ENCODE results near the gene AK9.

DNA sequence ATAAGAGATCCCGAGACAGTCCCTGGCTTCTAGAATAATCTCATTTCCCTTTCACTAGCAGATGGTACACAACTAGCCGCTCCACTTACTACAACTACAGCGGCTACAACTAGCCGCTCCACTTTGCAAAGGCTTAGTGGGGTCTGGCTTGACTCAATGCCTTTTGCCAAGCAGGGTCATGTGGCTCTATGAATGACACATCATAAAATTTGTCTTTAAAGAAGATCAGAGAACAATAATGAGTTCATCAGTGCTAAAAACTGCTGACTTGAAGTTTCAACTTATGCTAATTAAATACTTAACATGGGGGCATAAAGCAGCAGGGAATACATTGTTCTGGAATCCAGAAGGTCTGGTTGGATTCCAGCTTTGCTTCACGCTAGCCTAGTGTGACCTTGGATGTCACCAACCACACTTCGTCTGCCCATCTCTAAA is 233.4 kb downstream of the AK9 start:
- TF ChIP-seq, protein P1, sequence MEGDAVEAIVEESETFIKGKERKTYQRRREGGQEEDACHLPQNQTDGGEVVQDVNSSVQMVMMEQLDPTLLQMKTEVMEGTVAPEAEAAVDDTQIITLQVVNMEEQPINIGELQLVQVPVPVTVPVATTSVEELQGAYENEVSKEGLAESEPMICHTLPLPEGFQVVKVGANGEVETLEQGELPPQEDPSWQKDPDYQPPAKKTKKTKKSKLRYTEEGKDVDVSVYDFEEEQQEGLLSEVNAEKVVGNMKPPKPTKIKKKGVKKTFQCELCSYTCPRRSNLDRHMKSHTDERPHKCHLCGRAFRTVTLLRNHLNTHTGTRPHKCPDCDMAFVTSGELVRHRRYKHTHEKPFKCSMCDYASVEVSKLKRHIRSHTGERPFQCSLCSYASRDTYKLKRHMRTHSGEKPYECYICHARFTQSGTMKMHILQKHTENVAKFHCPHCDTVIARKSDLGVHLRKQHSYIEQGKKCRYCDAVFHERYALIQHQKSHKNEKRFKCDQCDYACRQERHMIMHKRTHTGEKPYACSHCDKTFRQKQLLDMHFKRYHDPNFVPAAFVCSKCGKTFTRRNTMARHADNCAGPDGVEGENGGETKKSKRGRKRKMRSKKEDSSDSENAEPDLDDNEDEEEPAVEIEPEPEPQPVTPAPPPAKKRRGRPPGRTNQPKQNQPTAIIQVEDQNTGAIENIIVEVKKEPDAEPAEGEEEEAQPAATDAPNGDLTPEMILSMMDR (IDR thresholded peaks at IDR 0.05): no peak
- no peak for TF ChIP-seq POLR2A (IDR thresholded peaks at IDR 0.05)

All from lower leg skin (tissue), 3 donors.